Measurements from ENCODE around the gene MTHFS.

The MTHFS gene

GRCh38 chr15:79887054-79887930, 9.5 kb downstream of the MTHFS start:
- TF ChIP-seq SPI1 (IDR thresholded peaks at IDR 0.05; ENCODE audit: borderline replicate concordance, low read depth) (no peak), POLR2AphosphoS5 (IDR thresholded peaks at IDR 0.05; ENCODE audit: low read depth) (no peak), CTCF (IDR thresholded peaks at IDR 0.05; ENCODE audit: insufficient read depth, low read length) (no peak), REST (IDR thresholded peaks at IDR 0.05; ENCODE audit: insufficient replicate concordance, low read depth) (no peak), GABPA (IDR thresholded peaks at IDR 0.05; ENCODE audit: low read depth) (no peak)
- H3K4me3 ChIP-seq (replicated peaks; ENCODE audit: insufficient read depth, low read length): no peak overlapping the region
- no peaks in the 10 kb centered on the region for H3K27me3 ChIP-seq (ENCODE audit: insufficient read depth, poor library complexity, severe bottlenecking)
- H3K27ac ChIP-seq (replicated peaks): no peak overlapping the region
- DNase-seq (ENCODE audit: low read depth in 1 of 2, low spot score in 1 of 2): no peak

- no peak for DNase-seq (ENCODE audit: low read depth in 1 of 2, low spot score in 1 of 2)
- TF ChIP-seq CTCF (IDR thresholded peaks at IDR 0.05; ENCODE audit: insufficient read depth, low read length) (no peak), SPI1 (IDR thresholded peaks at IDR 0.05; ENCODE audit: borderline replicate concordance, low read depth) (no peak), GABPA (IDR thresholded peaks at IDR 0.05; ENCODE audit: low read depth) (no peak), POLR2AphosphoS5 (IDR thresholded peaks at IDR 0.05; ENCODE audit: low read depth) (no peak), REST (IDR thresholded peaks at IDR 0.05; ENCODE audit: insufficient replicate concordance, low read depth) (no peak)
- Histone ChIP-seq H3K27ac (replicated peaks) (no peak overlapping the region), H3K4me3 (replicated peaks; ENCODE audit: insufficient read depth, low read length) (no peak overlapping the region), H3K27me3 (ENCODE audit: insufficient read depth, poor library complexity, severe bottlenecking) (no peaks in the 10 kb centered on the region)
These were observed 10.7 kb downstream of the MTHFS start for GRCh38 chr15:79886124-79886523.

GRCh38 chr15:79884204-79884596, 12.6 kb downstream of the MTHFS start:
- no peak overlapping the region for H3K4me3 ChIP-seq (replicated peaks; ENCODE audit: insufficient read depth, low read length)
- H3K27me3 ChIP-seq (ENCODE audit: insufficient read depth, poor library complexity, severe bottlenecking): no peaks in the 10 kb centered on the region
- DNase-seq (ENCODE audit: low read depth in 1 of 2, low spot score in 1 of 2): no peak
- H3K27ac ChIP-seq (replicated peaks): no peak overlapping the region
- TF ChIP-seq SPI1 (IDR thresholded peaks at IDR 0.05; ENCODE audit: borderline replicate concordance, low read depth) (no peak), REST (IDR thresholded peaks at IDR 0.05; ENCODE audit: insufficient replicate concordance, low read depth) (no peak), CTCF (IDR thresholded peaks at IDR 0.05; ENCODE audit: insufficient read depth, low read length) (no peak), POLR2AphosphoS5 (IDR thresholded peaks at IDR 0.05; ENCODE audit: low read depth) (no peak), GABPA (IDR thresholded peaks at IDR 0.05; ENCODE audit: low read depth) (no peak)
